Chondrocyte (in vitro differentiated cells): Measurements from ENCODE around the gene KIAA0040. TPM values are rescaled to one million over a fixed set of nuclear protein-coding genes. Genes with fewer than 3 reads are reported as not detected.
A peak's percentile ranks its signal among the peaks of the same experiment; 100 is the strongest.

Experiments used
- DNase-seq: peaks from one replicate; pipeline ENCODE4 v3.0.0; 2021; ENCODE audit warnings: mixed read lengths, low spot score
- H3K27ac Mint-ChIP-seq: one replicate; pipeline ENCODE4 v1.8.0; 2021; ENCODE audit warnings: mild to moderate bottlenecking, moderate library complexity, mixed read lengths; ENCODE audit not compliant: unreplicated experiment
- H3K27me3 Mint-ChIP-seq: 2 replicates; pipeline ENCODE4 v1.8.0; 2021; ENCODE audit warnings: low read depth, mixed read lengths
- H3K36me3 Mint-ChIP-seq: 2 replicates; pipeline ENCODE4 v1.8.0; 2021; ENCODE audit warnings: low read depth, mixed read lengths
- H3K4me1 Mint-ChIP-seq: 2 replicates; pipeline ENCODE4 v1.8.0; 2021; ENCODE audit warnings: low read depth, mild to moderate bottlenecking, mixed read lengths
- H3K4me3 Mint-ChIP-seq: one replicate; pipeline ENCODE4 v1.8.0; 2021; ENCODE audit warnings: mild to moderate bottlenecking, moderate library complexity, mixed read lengths; ENCODE audit not compliant: unreplicated experiment
- H3K9me3 Mint-ChIP-seq: 2 replicates; pipeline ENCODE4 v1.8.0; 2021; ENCODE audit warnings: low read depth, mixed read lengths
- long read RNA-seq: library from polyadenylated mRNA; stranded (forward); transcript quantifications from one replicate; pipeline ENCODE4 v2.0.0, GENCODE V29; 2021
- total RNA-seq: library from RNA; stranded (reverse); gene quantifications from 3 replicates; pipeline ENCODE4 v1.2.1, GENCODE V29; 2021
- TF ChIP-seq, protein P1 (sequence below): fragments of 200-600 bp; sonication (generic); IDR thresholded peaks from 2 replicates; pipeline ENCODE4 v1.5.0; 2021; ENCODE audit warnings: antibody characterized with exemption, mild to moderate bottlenecking, moderate library complexity

The KIAA0040 gene
- total RNA-seq, result 0.75 to 3.5 TPM (median 1.2 TPM) in 3 replicates
- long read RNA-seq, partial matches to known transcripts, result 0 of 2 reads
- long read RNA-seq, other reads (novel, unspliced or antisense), result 0 of 2 reads

DNA sequence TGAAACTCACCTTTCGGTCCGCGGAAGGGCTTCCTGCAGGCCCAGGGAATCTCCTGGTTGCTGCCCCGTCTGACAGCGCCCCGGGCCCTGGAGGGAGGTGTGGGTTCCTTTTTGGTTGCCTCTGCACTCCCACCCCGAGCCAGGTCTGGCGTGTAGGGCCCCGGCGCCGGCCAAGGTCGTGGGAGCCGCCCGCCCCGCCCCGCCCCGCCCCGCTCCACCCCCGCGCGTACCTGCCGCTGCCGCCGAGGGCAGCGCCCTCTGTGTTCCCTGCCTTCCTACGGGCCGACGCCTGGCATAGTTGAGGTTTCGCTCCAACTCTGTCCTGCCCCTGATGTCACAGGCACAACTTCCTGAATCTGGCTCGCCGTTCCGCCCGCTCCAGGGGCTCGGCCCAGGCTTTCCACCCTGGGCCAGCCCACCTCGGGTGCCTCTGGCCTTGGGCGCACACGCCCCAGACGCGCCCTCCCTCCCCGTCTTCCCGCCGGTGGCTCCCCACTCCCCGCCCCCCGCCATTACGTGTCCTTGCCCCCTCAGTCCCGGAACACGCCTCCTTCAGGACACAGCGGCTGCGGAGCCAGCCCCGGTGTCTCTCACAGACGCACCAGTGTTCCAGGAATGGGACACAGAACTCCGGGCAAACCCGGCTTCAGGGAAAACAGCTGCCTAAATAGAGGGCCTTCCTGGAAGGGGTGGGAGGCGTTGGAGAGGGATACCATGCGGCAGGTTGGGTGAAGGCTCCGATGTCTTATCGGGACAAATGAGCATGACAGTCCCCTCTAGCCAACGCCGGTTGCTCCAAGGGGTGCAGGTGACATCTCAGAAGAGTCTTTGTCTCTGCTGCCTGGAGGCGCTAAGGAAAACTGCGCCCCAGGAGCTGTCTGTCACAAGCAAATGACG, at the start of gene KIAA0040:
TSS of gene KIAA0040 (minus strand) at position 147 of the 897 bp plus-strand sequence. CDS start 31,763 bp downstream, outside the sequence.
- TF ChIP-seq, protein P1, sequence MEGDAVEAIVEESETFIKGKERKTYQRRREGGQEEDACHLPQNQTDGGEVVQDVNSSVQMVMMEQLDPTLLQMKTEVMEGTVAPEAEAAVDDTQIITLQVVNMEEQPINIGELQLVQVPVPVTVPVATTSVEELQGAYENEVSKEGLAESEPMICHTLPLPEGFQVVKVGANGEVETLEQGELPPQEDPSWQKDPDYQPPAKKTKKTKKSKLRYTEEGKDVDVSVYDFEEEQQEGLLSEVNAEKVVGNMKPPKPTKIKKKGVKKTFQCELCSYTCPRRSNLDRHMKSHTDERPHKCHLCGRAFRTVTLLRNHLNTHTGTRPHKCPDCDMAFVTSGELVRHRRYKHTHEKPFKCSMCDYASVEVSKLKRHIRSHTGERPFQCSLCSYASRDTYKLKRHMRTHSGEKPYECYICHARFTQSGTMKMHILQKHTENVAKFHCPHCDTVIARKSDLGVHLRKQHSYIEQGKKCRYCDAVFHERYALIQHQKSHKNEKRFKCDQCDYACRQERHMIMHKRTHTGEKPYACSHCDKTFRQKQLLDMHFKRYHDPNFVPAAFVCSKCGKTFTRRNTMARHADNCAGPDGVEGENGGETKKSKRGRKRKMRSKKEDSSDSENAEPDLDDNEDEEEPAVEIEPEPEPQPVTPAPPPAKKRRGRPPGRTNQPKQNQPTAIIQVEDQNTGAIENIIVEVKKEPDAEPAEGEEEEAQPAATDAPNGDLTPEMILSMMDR, result peak; percentile 45

DNA sequence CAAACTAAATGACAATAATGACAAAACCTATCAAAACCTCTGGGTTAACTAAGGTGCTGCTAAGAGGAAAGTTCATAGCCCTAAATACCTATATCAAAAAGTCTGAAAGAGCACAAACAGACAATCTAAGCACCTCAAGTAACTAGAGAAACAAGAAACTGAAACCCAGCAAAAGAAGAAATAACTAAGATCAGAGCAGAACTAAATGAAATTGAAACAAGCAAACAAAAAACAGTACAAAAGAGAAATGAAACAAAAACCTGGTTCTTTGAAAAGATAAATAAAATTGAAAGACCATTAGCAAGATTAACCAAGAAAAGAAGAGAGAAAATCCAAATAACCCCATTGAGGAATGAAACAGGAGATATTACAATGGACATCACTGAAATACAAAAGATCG, 44.8 kb upstream of the KIAA0040 start:
- Mint-ChIP-seq H3K27me3 (peaks cover 3% of the 10 kb centered on the region), H3K36me3 (no peaks in the 10 kb centered on the region), H3K4me3 (no peak overlapping the region), H3K27ac (no peak overlapping the region), H3K9me3 (peaks cover 25% of the 10 kb centered on the region), H3K4me1 (peaks cover 2% of the 10 kb centered on the region)
- DNase-seq, result no peak
- TF ChIP-seq, protein P1, result no peak

More for the DNA sequence above, at the start of gene KIAA0040:
- peaks cover 2% of the 10 kb centered on the region for H3K36me3 Mint-ChIP-seq
- peak within 1 kb of the TSS; percentile 83 for H3K27ac Mint-ChIP-seq
- H3K9me3 Mint-ChIP-seq, result no peaks in the 10 kb centered on the region
- peaks cover 3% of the 10 kb centered on the region for H3K27me3 Mint-ChIP-seq
- peak within 1 kb of the TSS; percentile 75 for H3K4me3 Mint-ChIP-seq
- H3K4me1 Mint-ChIP-seq, result peaks cover 17% of the 10 kb centered on the region
- no peak for DNase-seq

DNA sequence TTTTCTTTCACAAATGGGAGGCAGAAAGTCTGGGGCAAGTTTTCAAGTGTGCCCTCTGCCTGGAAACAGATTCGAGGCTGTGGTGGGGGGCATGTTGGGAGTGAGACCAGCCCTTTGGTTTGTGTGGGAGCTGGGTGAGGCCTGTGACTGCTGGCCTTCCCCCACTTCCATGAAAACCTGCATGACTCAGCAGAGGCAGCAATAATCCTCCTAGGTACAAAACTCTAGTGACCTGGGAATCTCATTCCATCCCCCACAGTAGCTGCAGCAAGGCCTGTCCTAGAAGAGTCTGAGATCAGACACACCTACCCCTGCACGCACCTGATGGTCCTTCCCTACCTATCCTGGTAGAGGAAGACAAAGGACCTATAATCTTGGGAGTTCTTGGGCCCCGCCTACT, 42.1 kb upstream of the KIAA0040 start:
- peaks cover 6% of the 10 kb centered on the region for H3K4me1 Mint-ChIP-seq
- H3K36me3 Mint-ChIP-seq, result no peaks in the 10 kb centered on the region
- H3K27me3 Mint-ChIP-seq, result peaks cover 3% of the 10 kb centered on the region
- TF ChIP-seq, protein P1, result no peak
- no peak for DNase-seq
- no peak overlapping the region for H3K27ac Mint-ChIP-seq
- peaks cover 25% of the 10 kb centered on the region for H3K9me3 Mint-ChIP-seq
- no peak overlapping the region for H3K4me3 Mint-ChIP-seq

DNA sequence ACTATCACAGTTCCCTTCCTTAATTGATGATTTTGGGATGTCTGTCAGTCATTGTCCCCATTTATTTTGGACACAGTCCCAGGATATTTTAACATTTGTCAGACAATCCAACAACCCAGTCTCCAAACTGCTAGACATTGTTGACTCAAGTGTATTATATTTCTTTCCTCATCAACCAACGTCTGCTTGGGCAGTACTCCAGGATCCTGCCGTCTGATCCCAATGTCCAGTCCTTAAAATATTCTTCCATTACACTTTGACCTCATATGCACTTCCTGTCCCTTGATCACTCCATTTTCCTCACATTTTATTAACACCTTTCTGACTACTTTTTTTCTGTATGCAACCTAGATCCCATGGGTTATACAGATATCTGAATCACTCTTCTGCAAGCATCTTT, 39.8 kb upstream of the KIAA0040 start:
- Mint-ChIP-seq H3K9me3 (peaks cover 16% of the 10 kb centered on the region), H3K4me1 (peaks cover 6% of the 10 kb centered on the region), H3K4me3 (no peak overlapping the region), H3K27ac (no peak overlapping the region), H3K36me3 (no peaks in the 10 kb centered on the region), H3K27me3 (peaks cover 4% of the 10 kb centered on the region)
- TF ChIP-seq, protein P1, result no peak
- DNase-seq, result no peak

DNA sequence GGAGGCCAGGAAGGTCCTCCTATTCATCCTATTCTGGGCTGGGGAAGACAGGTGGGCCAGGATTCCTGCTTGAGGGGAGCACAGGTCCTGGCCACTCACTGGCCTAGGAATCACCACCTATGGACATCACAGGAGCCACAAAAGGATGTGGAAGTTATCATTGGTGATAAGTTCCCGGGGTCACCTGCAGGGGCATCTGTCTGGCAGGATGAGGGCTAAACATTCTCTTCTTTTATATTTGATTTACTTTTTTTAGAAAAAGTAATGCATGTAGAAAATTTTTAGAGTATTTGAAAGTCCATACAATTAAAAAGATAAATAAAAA, 33.2 kb upstream of the KIAA0040 start:
- Mint-ChIP-seq H3K36me3 (no peaks in the 10 kb centered on the region), H3K9me3 (peaks cover 3% of the 10 kb centered on the region), H3K4me3 (no peak overlapping the region), H3K27ac (no peak overlapping the region), H3K4me1 (peaks cover 3% of the 10 kb centered on the region), H3K27me3 (peaks cover 5% of the 10 kb centered on the region)
- TF ChIP-seq, protein P1, result no peak
- DNase-seq, result no peak
